ENCODE measurements around the gene XCR1. TPM values are rescaled to one million over a fixed set of nuclear protein-coding genes. Genes with fewer than 3 reads are reported as not detected.

Gene XCR1
- total RNA-seq, 1 experiment from 2014 or later = not detected

DNA sequence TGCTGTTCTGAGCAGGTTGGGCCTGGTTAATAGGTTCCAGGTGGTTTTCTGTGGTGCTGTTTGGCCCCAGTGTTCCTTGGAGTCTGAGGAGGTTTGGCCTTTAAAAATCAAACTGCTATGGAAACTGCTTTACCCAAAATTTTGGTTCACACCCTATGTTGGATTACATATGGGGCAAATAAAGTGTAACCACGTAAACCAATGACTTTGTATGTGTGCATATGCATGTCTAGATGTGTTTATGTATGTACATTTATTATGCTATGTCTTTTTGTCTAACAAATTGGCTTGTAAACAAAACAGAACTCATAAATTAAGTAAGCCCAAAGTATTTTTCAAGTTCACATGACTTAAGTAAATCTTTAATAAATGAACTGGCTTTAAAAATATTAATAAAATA, 8.9 kb upstream of the XCR1 start (continued):
- TF ChIP-seq, protein P1, sequence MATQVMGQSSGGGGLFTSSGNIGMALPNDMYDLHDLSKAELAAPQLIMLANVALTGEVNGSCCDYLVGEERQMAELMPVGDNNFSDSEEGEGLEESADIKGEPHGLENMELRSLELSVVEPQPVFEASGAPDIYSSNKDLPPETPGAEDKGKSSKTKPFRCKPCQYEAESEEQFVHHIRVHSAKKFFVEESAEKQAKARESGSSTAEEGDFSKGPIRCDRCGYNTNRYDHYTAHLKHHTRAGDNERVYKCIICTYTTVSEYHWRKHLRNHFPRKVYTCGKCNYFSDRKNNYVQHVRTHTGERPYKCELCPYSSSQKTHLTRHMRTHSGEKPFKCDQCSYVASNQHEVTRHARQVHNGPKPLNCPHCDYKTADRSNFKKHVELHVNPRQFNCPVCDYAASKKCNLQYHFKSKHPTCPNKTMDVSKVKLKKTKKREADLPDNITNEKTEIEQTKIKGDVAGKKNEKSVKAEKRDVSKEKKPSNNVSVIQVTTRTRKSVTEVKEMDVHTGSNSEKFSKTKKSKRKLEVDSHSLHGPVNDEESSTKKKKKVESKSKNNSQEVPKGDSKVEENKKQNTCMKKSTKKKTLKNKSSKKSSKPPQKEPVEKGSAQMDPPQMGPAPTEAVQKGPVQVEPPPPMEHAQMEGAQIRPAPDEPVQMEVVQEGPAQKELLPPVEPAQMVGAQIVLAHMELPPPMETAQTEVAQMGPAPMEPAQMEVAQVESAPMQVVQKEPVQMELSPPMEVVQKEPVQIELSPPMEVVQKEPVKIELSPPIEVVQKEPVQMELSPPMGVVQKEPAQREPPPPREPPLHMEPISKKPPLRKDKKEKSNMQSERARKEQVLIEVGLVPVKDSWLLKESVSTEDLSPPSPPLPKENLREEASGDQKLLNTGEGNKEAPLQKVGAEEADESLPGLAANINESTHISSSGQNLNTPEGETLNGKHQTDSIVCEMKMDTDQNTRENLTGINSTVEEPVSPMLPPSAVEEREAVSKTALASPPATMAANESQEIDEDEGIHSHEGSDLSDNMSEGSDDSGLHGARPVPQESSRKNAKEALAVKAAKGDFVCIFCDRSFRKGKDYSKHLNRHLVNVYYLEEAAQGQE (IDR thresholded peaks at IDR 0.05; ENCODE audit: low read depth) = no peak
- TF ChIP-seq POLR2AphosphoS5 (IDR thresholded peaks at IDR 0.05; ENCODE audit: low read depth, low read length) = no peak
- TF ChIP-seq JUND (IDR thresholded peaks at IDR 0.05) = no peak
- no peak for TF ChIP-seq CEBPB (IDR thresholded peaks at IDR 0.05; ENCODE audit: low read depth)

- H3K27ac ChIP-seq (ENCODE audit: low read depth, low read length) = no peak overlapping the region
- H3K9ac ChIP-seq (ENCODE audit: low read length) = no peak overlapping the region
- H3K36me3 ChIP-seq (ENCODE audit: control insufficient read depth in 1 of 2, insufficient read depth in 2 of 2, low read length in 2 of 2) = no peaks in the 10 kb centered on the region
- no peak overlapping the region for H3K4me2 ChIP-seq (ENCODE audit: low read length)
- no peaks in the 10 kb centered on the region for H3K27me3 ChIP-seq (ENCODE audit: insufficient read depth, low read length)
- CTCF ChIA-PET = no interaction called here
- no peaks in the 10 kb centered on the region for H3K4me1 ChIP-seq (ENCODE audit: control insufficient read depth in 1 of 2, insufficient read depth in 2 of 2, low read length in 2 of 2)
- no peak overlapping the region for H2AFZ ChIP-seq (ENCODE audit: low read depth, low read length, poor library complexity, severe bottlenecking)
- H3K79me2 ChIP-seq (ENCODE audit: insufficient read depth, low read length) = no peaks in the 10 kb centered on the region
- no peak for DNase-seq (ENCODE audit: low read depth, low spot score)
- no TSS peak for BruUV-seq (replicated peaks)
- H3K9me2 ChIP-seq (ENCODE audit: insufficient read depth) = no peaks in the 10 kb centered on the region
- TF ChIP-seq EZH2phosphoT487 (IDR thresholded peaks at IDR 0.05; ENCODE audit: borderline replicate concordance) (no peak), POLR2AphosphoS5 (IDR thresholded peaks at IDR 0.05; ENCODE audit: low read depth, low read length) (no peak)
- H4K20me1 ChIP-seq (ENCODE audit: insufficient read depth) = no peaks in the 10 kb centered on the region
- no peak overlapping the region for H3K4me3 ChIP-seq (replicated peaks in 1 of 2; ENCODE audit: low read depth in 1 of 2, low read length in 2 of 2)
- peaks cover 8 to 9% of the 10 kb centered on the region in 2 experiments; a peak in 2 of 4 replicates for H3K9me3 ChIP-seq (ENCODE audit: control insufficient read depth in 1 of 2, insufficient read depth in 1 of 2, low read depth in 1 of 2, low read length in 2 of 2)
- POLR2A ChIA-PET = no interaction called here
- RAD21 ChIA-PET (ENCODE audit: low non-redundant PET in 1 of 2, low total read pairs in 2 of 2, uncharacterized antibody in 2 of 2, unreplicated experiment in 2 of 2) = no interaction called here
- no peak for ATAC-seq
- intact Hi-C loops (cut with micrococcal nuclease) = no loop called here
Observed at GRCh38 chr3:46031747-46032146, 4.5 kb upstream of the XCR1 start.

Measured in HCT116 (cell line).